Measurements from ENCODE around the gene STKLD1. TPM values are rescaled to one million over a fixed set of nuclear protein-coding genes. Genes with fewer than 3 reads are reported as not detected.

Gene STKLD1
- total and polyA plus RNA-seq, 3 donors from 2014 or later = 8.4 to 33.1 (median 20.9) TPM

DNA sequence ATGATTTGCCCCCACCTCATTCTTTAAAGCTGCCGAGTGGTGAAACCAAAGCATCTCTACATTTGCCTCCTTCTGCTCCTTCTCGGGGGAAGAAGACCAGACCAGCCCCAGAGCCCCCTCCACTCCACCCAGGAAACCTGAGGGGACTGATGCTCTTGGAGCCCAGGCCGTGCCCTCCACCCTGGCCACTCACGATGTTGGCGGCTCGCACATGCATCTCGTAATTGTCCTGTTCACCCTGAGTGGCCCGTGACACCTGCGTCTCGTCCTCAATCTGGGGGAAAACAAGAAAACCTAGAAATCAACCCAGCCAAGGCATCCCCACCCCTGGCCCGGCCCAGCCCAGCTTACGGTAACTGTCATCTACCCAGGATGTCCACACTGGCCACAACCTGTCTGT, 31.2 kb upstream of the STKLD1 start:
- Histone ChIP-seq H3K4me1 (peaks cover 24% of the 10 kb centered on the region), H3K9me3 (no peaks in the 10 kb centered on the region), H3K27ac (no peak overlapping the region), H3K36me3 (ENCODE audit: low read depth, missing control alignments) (no peaks in the 10 kb centered on the region), H3K4me3 (no peak overlapping the region), H3K27me3 (no peaks in the 10 kb centered on the region)
- intact Hi-C loops (cut with DNase I; ENCODE audit: low total_unique reads) = no loop called here
- TF ChIP-seq POLR2A (IDR thresholded peaks at IDR 0.05) = no peak
- TF ChIP-seq, protein P1, sequence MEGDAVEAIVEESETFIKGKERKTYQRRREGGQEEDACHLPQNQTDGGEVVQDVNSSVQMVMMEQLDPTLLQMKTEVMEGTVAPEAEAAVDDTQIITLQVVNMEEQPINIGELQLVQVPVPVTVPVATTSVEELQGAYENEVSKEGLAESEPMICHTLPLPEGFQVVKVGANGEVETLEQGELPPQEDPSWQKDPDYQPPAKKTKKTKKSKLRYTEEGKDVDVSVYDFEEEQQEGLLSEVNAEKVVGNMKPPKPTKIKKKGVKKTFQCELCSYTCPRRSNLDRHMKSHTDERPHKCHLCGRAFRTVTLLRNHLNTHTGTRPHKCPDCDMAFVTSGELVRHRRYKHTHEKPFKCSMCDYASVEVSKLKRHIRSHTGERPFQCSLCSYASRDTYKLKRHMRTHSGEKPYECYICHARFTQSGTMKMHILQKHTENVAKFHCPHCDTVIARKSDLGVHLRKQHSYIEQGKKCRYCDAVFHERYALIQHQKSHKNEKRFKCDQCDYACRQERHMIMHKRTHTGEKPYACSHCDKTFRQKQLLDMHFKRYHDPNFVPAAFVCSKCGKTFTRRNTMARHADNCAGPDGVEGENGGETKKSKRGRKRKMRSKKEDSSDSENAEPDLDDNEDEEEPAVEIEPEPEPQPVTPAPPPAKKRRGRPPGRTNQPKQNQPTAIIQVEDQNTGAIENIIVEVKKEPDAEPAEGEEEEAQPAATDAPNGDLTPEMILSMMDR (IDR thresholded peaks at IDR 0.05) = no peak
- no peak for DNase-seq
- WGBS, 2 donors = 95 to 97% methylated on average over 12 of the region's 12 CpGs

DNA sequence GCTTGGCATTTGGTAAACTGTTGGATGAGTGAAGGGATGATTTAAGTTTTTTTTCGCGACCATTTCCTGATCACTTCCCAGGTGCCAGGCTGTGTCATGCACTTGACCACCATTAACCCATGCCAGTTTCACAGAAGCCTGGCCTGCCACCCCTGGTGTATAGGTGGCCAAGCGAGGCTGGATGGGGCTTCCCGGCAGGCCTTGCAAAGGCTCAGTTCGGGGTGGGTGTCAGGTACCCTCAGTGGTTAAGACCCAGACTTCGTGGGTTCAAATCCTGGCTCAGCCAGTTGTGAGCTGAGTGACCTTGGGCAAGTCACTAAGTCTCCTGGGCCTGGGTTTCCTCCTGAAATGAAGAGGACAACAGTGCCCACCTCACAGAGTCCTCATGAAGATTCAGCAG, 30.6 kb upstream of the STKLD1 start:
- H3K9me3 ChIP-seq = no peaks in the 10 kb centered on the region
- no peaks in the 10 kb centered on the region for H3K36me3 ChIP-seq (ENCODE audit: low read depth, missing control alignments)
- H3K27ac ChIP-seq = no peak overlapping the region
- H3K4me1 ChIP-seq = peaks cover 24% of the 10 kb centered on the region
- no peaks in the 10 kb centered on the region for H3K27me3 ChIP-seq
- intact Hi-C loops (cut with DNase I; ENCODE audit: low total_unique reads) = no loop called here
- no peak for DNase-seq
- WGBS, 2 donors = 93 to 96% methylated on average over 3 to 6 of the region's 6 CpGs
- TF ChIP-seq, protein P1 (IDR thresholded peaks at IDR 0.05) = no peak
- H3K4me3 ChIP-seq = no peak overlapping the region

- DNase-seq = no peak
- intact Hi-C loops (cut with DNase I; ENCODE audit: low total_unique reads) = no loop called here
- WGBS, 2 donors = 38 to 48% methylated on average over 15 of the region's 15 CpGs
- TF ChIP-seq, protein P1 (IDR thresholded peaks at IDR 0.05) = no peak
- no peak for TF ChIP-seq POLR2A (IDR thresholded peaks at IDR 0.05)
- Histone ChIP-seq H3K4me3 (no peak overlapping the region), H3K27me3 (no peaks in the 10 kb centered on the region), H3K27ac (peak overlapping the region; percentile 89 to 90), H3K36me3 (ENCODE audit: low read depth, missing control alignments) (no peaks in the 10 kb centered on the region), H3K4me1 (peaks cover 24% of the 10 kb centered on the region), H3K9me3 (no peaks in the 10 kb centered on the region)
Observed at GRCh38 chr9:133346021-133346785, 30.0 kb upstream of the STKLD1 start.

GRCh38 chr9:133347515-133347984, 28.6 kb upstream of the STKLD1 start:
- peak overlapping the region; percentile 98 to 99 for H3K4me3 ChIP-seq
- DNase-seq = no peak
- no peaks in the 10 kb centered on the region for H3K36me3 ChIP-seq (ENCODE audit: low read depth, missing control alignments)
- TF ChIP-seq POLR2A (IDR thresholded peaks at IDR 0.05) = no peak
- TF ChIP-seq, protein P1 (IDR thresholded peaks at IDR 0.05) = no peak
- H3K9me3 ChIP-seq = no peaks in the 10 kb centered on the region
- H3K27me3 ChIP-seq = no peaks in the 10 kb centered on the region
- H3K4me1 ChIP-seq = peaks cover 24% of the 10 kb centered on the region
- 0 to 2% methylated on average over 18 to 34 of the region's 41 CpGs for WGBS, 2 donors
- intact Hi-C loops (cut with DNase I; ENCODE audit: low total_unique reads) = no loop called here
- H3K27ac ChIP-seq = peak overlapping the region; percentile 89 to 90
